ENCODE measurements around the gene ALDH3B1.

ALDH3B1 gene

DNA sequence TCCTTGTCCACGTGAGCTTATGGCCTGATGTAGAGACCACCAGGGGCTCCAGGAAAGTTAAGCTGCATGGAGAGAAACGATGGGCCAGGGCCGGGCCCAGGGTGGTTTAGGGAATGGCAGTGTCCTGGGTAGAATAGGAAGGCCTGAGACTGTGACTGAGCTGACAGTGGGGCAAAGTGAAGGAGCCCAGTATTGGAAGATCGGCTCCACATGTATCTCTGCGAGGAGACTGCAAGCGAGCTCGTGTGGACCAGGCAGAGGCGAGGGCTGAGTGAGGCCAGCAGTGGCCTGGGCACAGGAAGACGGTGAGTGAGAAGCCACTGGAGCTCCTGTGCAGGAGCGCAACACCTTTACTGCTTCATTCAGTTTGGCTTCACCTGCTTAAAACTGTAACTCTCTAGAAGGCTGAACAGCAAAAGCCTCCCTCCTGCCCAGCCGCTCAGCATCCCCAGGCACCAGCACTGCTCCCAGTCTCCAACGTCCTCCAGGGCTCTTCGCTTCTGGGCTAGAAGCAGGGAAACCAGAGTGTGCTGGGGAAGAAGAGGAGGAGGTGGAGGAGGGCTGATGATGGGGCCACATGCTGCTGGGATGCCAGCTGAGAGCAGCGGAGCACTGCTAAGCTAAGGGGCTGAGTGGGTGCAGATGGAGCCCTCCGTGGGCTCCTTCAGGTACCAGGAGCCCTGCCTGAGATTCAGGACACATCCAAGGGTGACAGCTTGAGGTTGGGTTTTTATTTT is 42.2 kb downstream of the ALDH3B1 start:
- no peak overlapping the region for H3K4me3 ChIP-seq (ENCODE audit: low read depth, low read length)
- in situ Hi-C loops (cut with HindIII; ENCODE audit: low sequenced_read_pairs): no loop called here
- DNase-seq (ENCODE audit: low read depth, low spot score): no peak
- no peak for TF ChIP-seq CTCF (IDR thresholded peaks at IDR 0.05; ENCODE audit: low read depth, low read length)

- DNase-seq (ENCODE audit: low read depth, low spot score): no peak
- in situ Hi-C loops (cut with HindIII; ENCODE audit: low sequenced_read_pairs): no loop called here
- no peak for TF ChIP-seq CTCF (IDR thresholded peaks at IDR 0.05; ENCODE audit: low read depth, low read length)
- no peak overlapping the region for H3K4me3 ChIP-seq (ENCODE audit: low read depth, low read length)
These were observed 43.0 kb downstream of the ALDH3B1 start for GRCh38 chr11:68053117-68053516.

GRCh38 chr11:68053981-68054812 is 44.1 kb downstream of the ALDH3B1 start:
- in situ Hi-C loops (cut with HindIII; ENCODE audit: low sequenced_read_pairs): no loop called here
- no peak for DNase-seq (ENCODE audit: low read depth, low spot score)
- TF ChIP-seq CTCF (IDR thresholded peaks at IDR 0.05; ENCODE audit: low read depth, low read length): no peak
- H3K4me3 ChIP-seq (ENCODE audit: low read depth, low read length): no peak overlapping the region

DNA sequence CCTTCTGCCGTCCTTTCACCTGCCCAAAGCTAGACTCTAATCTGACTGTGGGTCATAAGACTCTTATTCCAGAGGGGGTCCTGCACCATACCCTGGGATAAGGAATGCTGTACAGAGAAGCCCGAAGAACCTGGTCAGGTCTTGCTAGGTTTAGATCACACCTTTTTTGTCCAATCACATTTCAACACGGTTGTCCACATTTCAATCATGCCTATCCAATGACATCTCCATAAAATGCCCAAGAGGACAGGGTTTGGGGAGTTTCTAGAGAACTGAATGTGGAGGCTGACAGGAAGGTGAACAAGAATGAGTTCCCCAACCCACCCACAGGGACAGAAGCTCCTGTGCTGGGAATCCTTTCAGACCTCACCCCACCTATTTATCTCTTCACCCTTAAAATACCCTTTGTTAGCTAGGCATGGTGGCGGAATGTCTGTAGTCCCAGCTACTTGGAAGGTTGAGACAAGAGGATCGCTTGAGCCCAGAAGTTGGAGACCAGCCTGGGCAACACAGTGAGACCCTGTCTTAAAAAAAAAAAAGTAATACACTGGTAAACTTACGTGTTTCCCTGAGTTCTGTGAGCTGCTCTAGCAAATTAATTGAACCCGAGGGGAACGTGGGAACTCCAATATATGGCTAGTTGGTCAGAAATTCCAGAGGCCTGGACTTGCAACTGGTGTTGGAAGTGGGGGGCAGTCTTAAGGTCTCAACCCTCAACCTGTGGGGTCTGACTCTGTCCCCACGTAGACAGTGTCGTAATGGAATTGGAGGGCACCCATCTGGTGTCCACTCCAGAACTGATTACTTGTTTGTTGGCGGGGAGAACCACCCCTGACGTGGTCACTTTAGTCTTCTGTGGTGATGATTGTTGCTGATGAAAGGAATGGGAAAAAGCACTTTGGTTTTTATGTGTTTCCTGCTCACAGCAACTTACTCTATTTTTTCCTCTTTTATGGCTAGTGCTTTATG is 46.5 kb downstream of the ALDH3B1 start:
- in situ Hi-C loops (cut with HindIII; ENCODE audit: low sequenced_read_pairs): no loop called here
- H3K4me3 ChIP-seq (ENCODE audit: low read depth, low read length): no peak overlapping the region
- DNase-seq (ENCODE audit: low read depth, low spot score): no peak
- no peak for TF ChIP-seq CTCF (IDR thresholded peaks at IDR 0.05; ENCODE audit: low read depth, low read length)

- TF ChIP-seq CTCF (IDR thresholded peaks at IDR 0.05; ENCODE audit: low read depth, low read length): no peak
- DNase-seq (ENCODE audit: low read depth, low spot score): no peak
- H3K4me3 ChIP-seq (ENCODE audit: low read depth, low read length): no peak overlapping the region
- in situ Hi-C loops (cut with HindIII; ENCODE audit: low sequenced_read_pairs): no loop called here
These were observed 47.7 kb downstream of the ALDH3B1 start for GRCh38 chr11:68057807-68058206.

DNA sequence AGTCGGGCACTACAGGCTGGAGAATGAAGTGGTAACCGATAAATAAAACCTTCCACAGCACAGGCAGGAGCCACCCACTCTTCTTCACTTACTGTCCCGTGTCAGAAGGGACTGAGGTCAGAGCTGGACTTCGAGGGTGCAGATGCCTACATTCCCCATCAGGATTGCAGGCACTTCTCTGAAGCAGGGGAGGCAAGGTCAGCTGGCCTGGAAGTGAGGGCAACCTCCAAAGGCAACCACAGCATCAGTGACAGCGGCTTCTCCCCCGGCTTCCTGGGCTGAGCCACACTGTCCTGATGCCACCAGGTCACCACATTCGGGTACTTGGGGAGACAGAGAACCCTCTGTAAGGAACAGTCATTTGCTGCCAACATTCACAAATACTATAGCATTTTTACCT is 51.4 kb downstream of the ALDH3B1 start:
- no peak for TF ChIP-seq CTCF (IDR thresholded peaks at IDR 0.05; ENCODE audit: low read depth, low read length)
- no peak for DNase-seq (ENCODE audit: low read depth, low spot score)
- in situ Hi-C loops (cut with HindIII; ENCODE audit: low sequenced_read_pairs): no loop called here
- H3K4me3 ChIP-seq (ENCODE audit: low read depth, low read length): no peak overlapping the region
